GM19324 (cell line): ENCODE measurements around the gene TMC3.

Experiments
- ATAC-seq: cut with Tn5 transposase; IDR thresholded peaks from one replicate; pipeline ENCODE4 v1.9.1; 2021; ENCODE audit warnings: mild to moderate bottlenecking, moderate library complexity; ENCODE audit not compliant: unreplicated experiment, low FRiP score

TMC3 gene

GRCh38 chr15:81282911-81283310 is 91.1 kb downstream of the TMC3 start:
- no peak for ATAC-seq

GRCh38 chr15:81282606-81282895 is 91.5 kb downstream of the TMC3 start:
- ATAC-seq = no peak

GRCh38 chr15:81281766-81282605 is 92.0 kb downstream of the TMC3 start:
- no peak for ATAC-seq

GRCh38 chr15:81281456-81281735 is 92.6 kb downstream of the TMC3 start:
- ATAC-seq = no peak
